LNCaP clone FGC (cell line): ENCODE measurements around the gene ZNF423.
A peak's percentile ranks its signal among the peaks of the same experiment; 100 is the strongest.

Experiments used
- DNase-seq: peaks from one replicate; pipeline ENCODE4 v3.0.0-alpha.2; 2011; ENCODE audit warnings: low read depth
- H3K4me3 ChIP-seq: 2 replicates; pipeline ENCODE4 v1.5.1; 2011; ENCODE audit warnings: mild to moderate bottlenecking, low read depth, low read length, control low read depth
- CTCF ChIP-seq: IDR thresholded peaks from 2 replicates; pipeline ENCODE4 v1.5.1; 2012; ENCODE audit warnings: mild to moderate bottlenecking; ENCODE audit not compliant: control insufficient read depth, insufficient read depth; ENCODE audit errors: extremely low read depth

The ZNF423 gene

GRCh38 chr16:49733313-49734009 lies 122.5 kb downstream of the ZNF423 start:
- DNase-seq: peak; percentile 62
- H3K4me3 ChIP-seq: no peak overlapping the region
- TF ChIP-seq CTCF: no peak

- DNase-seq: no peak
- H3K4me3 ChIP-seq: no peak overlapping the region
- no peak for TF ChIP-seq CTCF
Observed at GRCh38 chr16:49731911-49732310, 124.0 kb downstream of the ZNF423 start.

GRCh38 chr16:49730772-49731171 lies 125.1 kb downstream of the ZNF423 start:
- TF ChIP-seq CTCF: no peak
- no peak for DNase-seq
- no peak overlapping the region for H3K4me3 ChIP-seq

GRCh38 chr16:49727611-49728010 lies 128.3 kb downstream of the ZNF423 start:
- TF ChIP-seq CTCF: no peak
- no peak for DNase-seq
- no peak overlapping the region for H3K4me3 ChIP-seq

- H3K4me3 ChIP-seq: no peak overlapping the region
- no peak for TF ChIP-seq CTCF
- no peak for DNase-seq
Observed at GRCh38 chr16:49726155-49726554, 129.8 kb downstream of the ZNF423 start.

- no peak overlapping the region for H3K4me3 ChIP-seq
- no peak for TF ChIP-seq CTCF
- DNase-seq: no peak
Observed at GRCh38 chr16:49725651-49726050, 130.3 kb downstream of the ZNF423 start.

GRCh38 chr16:49724774-49725173 lies 131.1 kb downstream of the ZNF423 start:
- no peak for TF ChIP-seq CTCF
- DNase-seq: no peak
- H3K4me3 ChIP-seq: no peak overlapping the region
